Activated CD8-positive, alpha-beta memory T cell treated with anti-CD3 and anti-CD28 coated beads for 1 hour (primary cell): Measurements from ENCODE around the gene MRPS33.
"Not testable (repeated sequence)": the region's sequence is repeated elsewhere in the genome, so short reads cannot be mapped to it uniquely, and the experiment has no call there.

ENCODE experiments used
- DNase-seq, 2 donors: peaks; one replicate each; pipeline ENCODE4 v3.0.0-alpha.2; 2020; ENCODE audit warnings: low read depth in 1 of 2; ENCODE audit errors: extremely low read depth in 1 of 2

Gene MRPS33

DNA sequence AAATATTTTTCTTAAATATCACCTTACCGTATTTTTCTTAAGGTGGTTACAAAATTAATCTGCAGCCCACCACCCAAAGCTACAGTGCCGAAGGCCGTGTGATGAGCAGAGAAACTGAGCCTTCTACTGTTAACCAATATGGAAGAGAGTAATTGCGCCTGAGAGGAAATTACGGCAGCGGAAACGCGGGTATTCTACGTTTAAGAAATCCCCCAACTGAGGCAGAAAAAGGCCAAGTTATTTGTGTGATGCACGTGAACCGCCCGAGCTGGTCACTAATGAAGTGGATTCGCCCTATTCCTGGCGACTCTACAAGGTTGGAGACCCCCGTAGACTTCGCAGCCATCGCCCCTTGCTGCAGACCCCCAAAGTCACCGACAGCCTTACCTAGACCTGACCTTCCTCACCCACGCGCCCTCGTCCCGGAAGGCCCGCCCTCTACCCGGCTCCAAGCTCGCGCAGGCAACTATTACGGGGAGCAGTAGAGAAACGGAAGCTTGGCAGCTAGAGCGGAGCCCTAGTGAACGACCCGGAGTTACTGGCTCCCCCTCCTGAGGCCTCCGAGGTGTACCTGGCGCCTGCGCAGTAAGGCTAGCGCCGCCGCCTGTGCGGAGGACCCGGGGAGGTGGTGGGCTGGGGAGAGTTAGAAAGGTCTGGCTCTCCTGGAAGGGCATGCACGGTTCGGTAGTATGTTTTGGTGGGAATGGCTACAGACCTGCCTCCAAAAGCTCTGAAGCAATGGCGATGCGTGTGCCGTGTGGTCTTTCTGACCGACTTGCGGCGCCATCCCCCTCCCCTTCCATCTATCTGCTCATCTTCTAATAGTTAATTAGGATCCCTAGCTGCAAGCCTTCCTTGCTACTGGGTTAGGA, at the start of gene MRPS33:
Gene MRPS33, minus strand, starts transcription at position 429 of the 872 bp plus-strand sequence. CDS start 4,319 bp downstream, outside the sequence.
- DNase-seq = peak; percentile 87

DNA sequence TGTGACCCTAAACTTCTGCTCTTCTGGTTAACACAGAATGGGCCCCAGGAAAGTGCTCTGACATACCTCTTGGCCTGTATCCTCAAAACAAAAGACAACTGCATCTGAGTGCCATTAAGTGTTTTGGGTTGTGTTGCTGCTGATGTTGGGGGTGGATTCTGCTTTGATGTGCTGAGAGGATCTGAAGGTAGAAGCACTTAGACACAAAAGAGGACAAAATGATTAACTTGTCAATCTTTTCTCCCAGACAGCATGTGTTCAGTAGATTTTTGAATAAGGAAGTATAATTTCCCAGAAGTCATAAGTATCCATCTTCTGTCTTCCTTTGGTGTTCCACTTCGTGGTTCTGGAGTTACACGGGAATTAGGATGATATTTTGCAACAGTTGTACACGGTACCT, 43.0 kb upstream of the MRPS33 start:
- DNase-seq = no peak

DNA sequence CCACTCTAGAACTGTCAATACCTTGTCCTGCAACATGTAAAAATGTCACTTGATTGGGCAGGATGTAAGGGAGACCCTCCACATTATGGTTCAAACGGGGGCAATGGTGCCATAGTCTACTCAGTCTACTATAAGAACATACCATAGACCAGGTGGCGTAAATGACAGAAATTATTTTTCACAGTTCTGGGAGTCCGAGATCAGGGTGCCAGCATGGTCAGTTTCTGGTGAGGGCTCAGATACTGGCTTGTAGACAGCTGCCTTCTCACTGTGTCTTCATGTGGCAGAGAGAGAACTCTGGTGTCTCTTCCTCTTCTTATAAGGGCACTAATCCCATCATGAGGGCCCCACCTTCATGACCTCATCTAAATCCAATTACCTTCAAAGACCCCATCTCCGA, 40.4 kb upstream of the MRPS33 start:
- DNase-seq = no peak

DNA sequence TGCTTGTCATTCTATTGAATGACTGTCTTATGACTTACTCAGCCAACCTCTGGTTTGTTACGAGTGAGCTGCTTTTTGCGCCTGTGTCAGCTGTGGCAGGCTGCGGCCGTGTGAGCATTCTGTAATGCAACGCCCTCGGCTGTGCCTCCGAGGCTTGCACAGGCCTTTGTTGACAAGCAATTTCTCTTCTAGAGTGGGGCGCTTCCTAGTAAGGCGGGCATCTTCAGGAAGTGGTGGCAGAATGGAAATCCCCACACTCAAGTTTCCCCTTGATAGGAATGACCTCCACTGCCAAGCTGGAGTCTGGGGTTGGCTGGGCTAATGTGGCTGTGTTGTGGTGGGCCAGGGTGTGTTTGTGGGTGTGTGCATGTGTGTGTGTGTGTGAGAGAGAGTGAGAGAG, 38.9 kb upstream of the MRPS33 start:
- DNase-seq = peak in 1 of 2 donors; percentile 21

DNA sequence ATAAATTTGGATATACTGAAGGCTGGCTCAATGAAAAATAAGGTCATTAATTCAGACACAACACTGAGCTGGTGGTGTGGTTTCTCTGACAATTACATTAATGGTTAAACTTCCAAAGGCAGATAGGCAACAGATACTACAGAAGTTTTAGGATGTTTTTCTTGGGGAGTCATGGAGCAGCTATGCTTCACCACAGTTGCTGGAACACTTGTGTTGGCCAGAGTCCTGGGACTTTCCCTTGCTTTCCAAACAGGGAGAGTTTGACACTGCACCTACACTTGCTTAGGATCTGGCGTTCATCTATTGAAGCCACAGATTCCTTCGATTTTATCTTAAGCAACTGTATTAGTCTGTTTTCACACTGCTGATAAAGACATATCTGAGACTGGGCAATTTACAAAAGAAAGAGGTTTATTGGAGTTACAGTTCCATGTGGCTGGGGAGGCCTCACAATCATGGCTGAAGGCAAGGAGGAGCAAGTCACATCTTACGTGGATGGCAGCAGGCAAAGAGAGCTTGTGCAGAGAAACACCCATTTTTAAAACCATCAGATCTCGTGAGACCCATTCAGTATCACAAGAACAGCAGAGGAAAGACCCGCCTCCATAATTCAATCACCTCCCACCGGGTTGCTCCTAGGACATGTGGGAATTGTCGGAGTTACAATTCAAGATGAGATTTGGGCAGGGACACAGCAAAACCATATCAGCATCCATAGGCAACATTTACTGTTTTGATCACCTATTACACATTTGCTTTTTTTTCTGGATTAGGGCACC, 31.3 kb upstream of the MRPS33 start:
- DNase-seq = no peak

DNA sequence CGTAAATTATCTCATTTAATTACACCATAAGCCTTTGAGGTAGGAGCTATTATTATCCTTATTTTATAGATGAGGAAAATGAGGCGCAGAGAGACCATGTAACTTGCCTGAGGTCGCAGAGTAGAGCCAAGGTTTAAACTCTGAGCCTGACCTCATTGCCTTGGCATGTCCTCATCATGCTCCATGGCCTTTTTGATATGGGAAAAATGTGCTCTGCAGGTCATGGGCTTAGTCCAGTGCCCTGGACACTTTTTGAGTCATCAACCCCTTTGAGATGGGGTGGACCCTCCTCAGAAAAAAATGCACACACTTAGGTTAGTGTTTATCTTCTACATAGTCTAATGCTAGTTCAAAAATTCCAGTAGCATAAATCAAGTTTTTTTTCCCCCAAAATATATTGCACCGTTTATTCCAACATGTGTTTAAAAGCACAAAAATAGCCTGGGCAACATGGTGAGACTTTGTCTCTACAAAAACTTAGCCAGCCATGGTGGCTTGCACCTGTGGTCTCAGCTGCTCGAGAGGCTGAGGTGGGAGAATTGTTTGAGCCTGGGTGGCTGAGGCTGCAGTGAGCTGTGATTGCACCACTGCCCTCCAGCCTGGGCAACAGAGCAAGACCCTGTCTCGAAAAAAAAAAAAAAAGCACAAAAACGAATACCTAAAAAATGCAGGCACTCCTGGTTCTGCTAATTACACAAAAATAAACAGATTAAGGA, 30.5 kb upstream of the MRPS33 start:
- no peak for DNase-seq

DNA sequence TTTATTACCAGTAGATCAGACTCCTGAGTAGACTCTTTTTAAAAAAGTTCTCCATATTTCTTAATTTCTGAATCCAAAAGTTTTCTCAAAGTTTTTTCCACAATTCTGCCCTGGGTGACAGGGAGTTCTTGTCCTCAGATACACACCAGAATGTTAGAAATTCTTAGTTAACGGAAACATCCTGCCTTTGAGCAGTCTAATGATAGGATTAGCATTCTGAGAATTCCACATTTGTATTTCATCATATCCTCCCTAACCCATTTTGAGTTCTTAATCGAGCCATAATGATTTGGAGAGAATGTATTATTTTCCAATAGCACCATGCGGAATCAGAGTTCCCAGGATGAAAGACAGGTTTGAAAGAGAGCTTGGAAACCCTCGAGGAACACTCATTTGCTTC, 28.9 kb upstream of the MRPS33 start:
- no peak for DNase-seq

DNA sequence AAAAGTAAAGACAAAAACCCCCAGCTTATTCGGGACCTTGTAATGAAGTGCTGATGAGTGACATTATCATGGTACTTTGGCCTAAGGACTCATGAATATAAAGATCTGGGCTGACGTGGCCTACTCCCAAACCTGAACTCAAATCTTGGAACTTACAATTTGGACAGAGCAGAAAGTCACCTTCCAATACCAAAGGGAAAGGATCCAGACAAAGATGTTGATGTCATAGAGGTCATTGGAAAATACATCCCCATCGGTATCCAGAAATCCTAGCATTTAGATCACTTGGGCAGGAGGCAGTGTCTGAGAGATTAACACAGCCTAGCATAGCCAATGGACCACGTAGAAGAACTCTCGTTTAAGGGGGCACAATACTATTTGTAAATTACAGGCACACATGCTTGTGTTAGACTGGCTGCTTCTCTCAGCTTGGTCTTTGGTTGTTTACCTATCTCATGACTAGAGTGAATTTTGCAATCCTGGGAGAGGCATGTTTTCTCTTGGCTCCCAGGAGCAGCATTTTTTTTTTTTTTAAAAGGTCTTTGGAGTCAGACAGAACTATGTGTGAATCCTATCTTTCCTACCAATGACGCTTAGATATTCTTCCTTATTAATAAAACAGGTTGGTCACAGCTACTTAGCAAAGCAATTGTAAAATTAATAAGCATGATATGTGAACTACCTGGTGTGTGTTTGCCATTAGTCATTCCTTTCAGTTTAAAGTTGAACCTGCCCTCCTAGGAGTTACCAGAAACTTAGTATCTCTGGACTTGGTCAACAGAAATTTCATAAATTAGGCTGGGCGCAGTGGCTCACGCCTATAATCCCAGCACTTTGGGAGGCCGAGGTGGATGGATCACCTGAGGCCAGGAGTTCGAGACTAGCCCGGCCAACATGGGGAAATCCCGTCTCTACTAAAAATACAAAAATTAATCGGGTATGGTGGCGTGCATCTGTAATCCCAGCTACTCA, 27.8 kb upstream of the MRPS33 start:
- no peak for DNase-seq

DNA sequence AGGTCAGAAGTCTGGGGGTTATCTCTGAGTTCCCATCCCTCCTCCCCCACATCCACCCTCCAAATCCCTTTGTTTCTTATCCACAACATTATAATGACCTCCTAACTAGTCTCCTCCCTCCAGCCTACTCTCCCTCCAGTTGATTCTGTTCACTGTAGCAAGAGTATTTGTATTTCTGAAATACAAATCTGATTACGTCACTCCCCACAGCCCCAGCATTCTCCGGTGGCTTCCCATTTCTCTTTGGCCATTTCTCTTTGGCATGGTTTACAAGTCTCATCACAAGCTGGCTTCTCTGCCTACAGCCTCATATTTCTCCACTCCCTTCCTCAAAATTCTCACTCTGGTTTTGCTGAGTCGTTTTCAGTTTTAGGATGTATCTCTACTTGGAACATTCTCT, 24.6 kb upstream of the MRPS33 start:
- no peak for DNase-seq

DNA sequence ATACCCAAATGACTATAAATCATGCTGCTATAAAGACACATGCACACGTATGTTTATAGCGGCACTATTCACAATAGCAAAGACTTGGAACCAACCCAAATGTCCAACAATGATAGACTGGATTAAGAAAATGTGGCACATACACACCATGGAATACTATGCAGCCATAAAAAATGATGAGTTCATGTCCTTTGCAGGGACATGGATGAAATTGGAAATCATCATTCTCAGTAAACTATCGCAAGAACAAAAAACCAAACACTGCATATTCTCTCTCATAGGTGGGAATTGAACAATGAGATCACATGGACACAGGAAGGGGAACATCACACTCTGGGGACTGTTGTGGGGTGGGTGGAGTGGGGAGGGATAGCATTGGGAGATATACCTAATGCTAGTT, 23.3 kb upstream of the MRPS33 start:
- DNase-seq = not testable (repeated sequence)

DNA sequence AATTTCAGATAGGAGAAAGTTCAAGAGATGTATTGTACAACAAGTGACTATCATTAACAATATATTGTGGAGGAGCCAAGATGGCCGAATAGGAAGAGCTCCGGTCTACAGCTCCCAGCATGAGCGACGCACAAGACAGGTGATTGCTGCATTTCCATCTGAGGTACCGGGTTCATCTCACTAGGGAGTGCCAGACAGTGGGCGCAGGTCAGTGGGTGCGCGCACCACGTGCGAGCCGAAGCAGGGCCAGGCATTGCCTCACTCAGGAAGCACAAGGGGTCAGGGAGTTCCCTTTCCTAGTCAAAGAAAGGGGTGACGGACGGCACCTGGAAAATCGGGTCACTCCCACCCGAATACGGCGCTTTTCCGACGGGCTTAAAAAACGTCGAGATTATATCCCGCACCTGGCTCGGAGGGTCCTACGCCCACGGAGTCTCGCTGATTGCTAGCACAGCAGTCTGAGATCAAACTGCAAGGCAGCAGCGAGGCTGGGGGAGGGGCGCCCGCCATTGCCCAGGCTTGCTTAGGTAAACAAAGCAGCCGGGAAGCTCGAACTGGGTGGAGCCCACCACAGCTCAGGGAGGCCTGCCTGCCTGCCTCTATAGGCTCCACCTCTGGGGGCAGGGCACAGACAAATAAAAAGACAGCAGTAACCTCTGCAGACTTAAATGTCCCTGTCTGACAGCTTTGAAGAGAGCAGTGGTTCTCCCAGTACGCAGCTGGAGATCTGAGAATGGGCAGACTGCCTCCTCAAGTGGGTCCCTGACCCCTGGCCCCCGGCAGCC, 18.0 kb upstream of the MRPS33 start:
- not testable (repeated sequence) for DNase-seq

DNA sequence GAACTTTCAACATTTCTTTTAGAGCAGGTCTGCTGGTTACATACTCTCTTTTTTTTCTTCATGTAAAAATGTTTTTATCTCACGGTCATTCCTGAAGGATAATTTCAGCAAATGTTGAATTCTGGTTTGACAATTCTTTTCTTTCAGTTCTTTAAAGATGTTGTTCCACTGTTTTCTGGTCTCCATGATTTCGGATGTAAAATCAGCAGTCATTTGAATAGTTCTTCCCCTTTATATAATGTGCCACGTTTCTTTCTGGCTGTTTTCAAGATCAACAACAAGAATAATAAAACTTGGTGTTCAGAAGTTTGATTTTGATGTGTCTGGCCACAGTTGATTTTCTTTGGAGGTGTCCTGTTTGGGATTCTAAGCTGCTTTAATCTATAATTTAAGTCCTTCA, 14.0 kb upstream of the MRPS33 start:
- DNase-seq = no peak

DNA sequence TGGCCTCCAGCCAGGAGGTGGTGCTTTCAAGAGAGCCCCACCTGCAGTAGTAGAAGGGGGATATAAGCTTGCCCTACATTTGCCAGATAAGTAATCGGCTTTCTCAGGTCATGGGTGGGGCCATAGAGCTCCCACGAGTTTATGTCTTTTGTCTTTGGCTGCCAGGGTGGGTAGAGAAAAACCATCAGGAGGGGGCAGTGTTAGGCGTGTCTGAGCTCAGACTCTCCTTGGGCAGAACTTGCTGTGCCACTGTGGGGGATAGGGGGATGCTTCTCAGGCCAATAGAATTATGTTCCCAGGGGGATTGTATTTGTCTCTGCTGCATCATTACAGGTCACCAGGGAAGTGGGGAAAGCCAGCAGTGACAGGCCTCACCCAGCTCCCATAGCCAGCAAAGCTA, 12.3 kb upstream of the MRPS33 start:
- DNase-seq = no peak

DNA sequence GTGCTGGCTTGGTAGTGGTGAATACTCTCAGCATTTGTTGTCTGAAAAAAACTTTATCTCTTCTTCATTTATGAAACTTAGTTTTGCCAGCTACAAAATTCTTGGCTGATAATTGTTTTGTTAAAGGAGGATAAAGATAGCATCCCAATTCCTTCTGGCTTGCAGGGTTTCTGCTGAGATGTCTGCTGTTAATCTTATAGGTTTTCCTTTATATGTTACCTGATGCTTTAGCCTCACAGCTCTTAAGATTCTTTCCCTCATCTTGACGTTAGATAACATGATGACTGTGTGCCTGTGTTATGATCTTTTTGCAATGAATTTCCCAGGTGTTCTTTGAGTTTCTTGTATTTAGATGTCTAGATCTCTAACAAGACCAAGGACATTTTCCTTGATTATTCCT, 9.9 kb upstream of the MRPS33 start:
- DNase-seq = no peak

DNA sequence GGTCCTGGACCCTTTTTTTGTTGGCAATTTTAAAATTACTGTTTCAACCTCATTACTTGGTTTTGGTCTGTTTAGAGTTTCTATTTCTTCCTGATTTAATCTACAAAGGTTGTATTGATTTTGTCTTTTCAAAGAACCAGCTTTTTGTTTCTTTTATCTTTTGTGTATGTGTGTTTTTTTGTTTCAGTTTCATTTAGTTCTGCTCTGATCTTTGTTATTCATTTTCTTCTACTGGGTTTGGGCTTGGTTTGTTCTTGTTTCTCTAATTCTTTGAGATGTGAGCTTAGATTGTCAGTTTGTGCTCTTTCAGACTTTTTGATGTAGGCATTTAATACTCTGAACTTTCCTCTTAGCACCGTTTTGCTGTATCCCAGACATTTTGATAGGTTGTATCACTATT, 8.5 kb upstream of the MRPS33 start:
- no peak for DNase-seq

DNA sequence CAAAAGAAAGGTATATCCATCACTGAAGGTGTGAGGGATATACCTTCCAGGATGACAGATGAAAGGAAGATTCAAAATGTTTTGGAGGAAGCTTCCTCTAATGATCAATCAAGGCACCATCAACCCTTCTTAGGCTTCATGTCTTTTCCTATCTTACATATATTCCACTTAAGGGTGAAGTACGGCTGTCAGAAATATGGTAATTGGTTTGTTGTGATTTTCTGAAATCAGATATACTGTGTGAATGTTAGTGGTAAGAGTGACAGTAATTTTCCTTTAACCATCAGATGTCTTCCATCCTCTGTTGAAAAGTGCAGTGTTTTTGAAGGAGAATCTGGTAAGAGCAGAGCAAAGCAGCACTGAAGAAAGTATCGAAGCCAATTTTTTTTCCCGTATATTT, 2.8 kb upstream of the MRPS33 start:
- no peak for DNase-seq

DNA sequence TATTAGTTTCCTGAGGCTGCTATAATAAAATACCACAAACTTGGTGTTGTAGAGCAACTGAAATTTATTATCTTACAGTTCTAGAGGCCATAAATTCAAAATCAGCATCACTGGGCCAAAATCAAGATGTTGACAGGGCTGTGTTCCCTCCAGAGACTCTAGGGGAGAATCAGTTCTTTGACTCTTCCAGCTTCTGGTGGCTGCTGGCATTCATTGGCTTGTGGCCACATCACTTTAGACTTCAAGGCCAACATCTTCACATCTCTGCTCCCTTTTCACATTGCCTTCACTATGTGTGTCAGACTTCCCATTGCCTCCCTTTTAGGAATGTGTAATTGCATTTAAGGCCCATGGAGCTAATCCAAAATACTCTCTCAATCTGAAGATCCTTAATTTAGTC, 1.6 kb upstream of the MRPS33 start:
- no peak for DNase-seq

DNA sequence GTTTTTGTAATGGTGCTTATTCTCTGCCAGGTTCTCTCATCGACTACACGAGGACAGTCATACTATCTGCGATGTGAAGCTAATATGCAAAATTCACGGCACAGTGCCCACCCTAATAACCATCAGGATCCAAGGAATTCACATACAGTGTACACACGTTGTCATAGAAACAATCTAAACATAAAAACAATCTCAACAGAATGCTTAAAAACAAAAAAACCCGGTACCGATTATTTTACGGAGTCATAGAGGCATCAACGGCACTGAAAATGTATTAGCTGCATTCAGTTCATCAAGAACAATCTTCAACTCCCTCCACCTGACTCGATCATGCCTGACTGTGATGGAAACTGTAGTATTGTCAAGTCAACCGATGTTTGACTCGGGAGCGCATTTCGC, 628 bp downstream of the MRPS33 start:
- no peak for DNase-seq

DNA sequence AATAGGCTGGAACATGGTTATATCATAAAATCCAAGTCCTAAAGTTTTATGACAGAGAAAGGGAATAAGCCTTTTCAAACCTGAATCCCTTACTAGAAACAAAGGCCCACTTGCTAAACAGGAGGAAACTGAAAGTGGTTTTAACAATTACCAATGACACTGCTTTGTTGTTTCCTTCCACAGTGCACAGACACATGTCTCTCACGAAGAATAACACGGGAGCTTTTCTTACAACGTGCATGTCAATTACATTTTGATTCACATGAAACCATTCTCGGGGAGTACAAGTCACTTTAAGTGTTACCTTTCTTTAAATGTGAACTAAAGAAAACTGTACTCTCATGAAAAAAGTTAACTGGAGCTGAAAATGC, 1.4 kb downstream of the MRPS33 start:
- DNase-seq = no peak
